SK-N-SH (cell line): ENCODE measurements around the gene SNX9. TPM values are rescaled to one million over a fixed set of nuclear protein-coding genes. Genes with fewer than 3 reads are reported as not detected.
"Not testable (repeated sequence)": the region's sequence is repeated elsewhere in the genome, so short reads cannot be mapped to it uniquely, and the experiment has no call there.

Experiments
- CTCF ChIA-PET: fragments of 300-600, 350-600 bp; formaldehyde crosslinking; extraction: SDS; loops from one replicate; lab custom pipeline; 2021; lab: Yijun Ruan, JAX
- POLR2A ChIA-PET: fragments of 350-600 bp; sonication (Branson Sonifier 250); formaldehyde crosslinking; extraction: SDS; loops from one replicate; lab custom pipeline; 2020; ENCODE audit warnings: antibody characterized with exemption, inconsistent platforms; lab: Yijun Ruan, JAX
- DNase-seq: peaks from one replicate; pipeline ENCODE4 v3.0.0; 2012
- H2AFZ ChIP-seq: fragments of 200-600 bp; sonication (generic); 2 replicates; pipeline ENCODE4 v1.8.1; 2016; ENCODE audit warnings: antibody characterized with exemption, mild to moderate bottlenecking, low read depth
- H3F3A ChIP-seq: fragments of 200-600 bp; sonication (generic); replicated peaks from 2 replicates; pipeline ENCODE3; 2016; ENCODE audit warnings: antibody characterized with exemption, mild to moderate bottlenecking; ENCODE audit not compliant: insufficient read depth
- H3K27ac ChIP-seq, 2 experiments: fragments of 200-500 bp in 1 of 2; fragments of 200-600 bp in 1 of 2; sonication (Bioruptor generic) in 1 of 2; sonication (generic), shearing (Covaris generic) in 1 of 2; 2 replicates each; pipeline versions ENCODE4 v1.5.1 to v1.6.1; 2014 to 2016; ENCODE audit warnings: low read depth in 2 of 2, inconsistent platforms in 1 of 2, low read length in 1 of 2, mild to moderate bottlenecking in 1 of 2, mixed read lengths in 1 of 2
- H3K27me3 ChIP-seq: fragments of 200-600 bp; sonication (generic), shearing (Covaris generic); 2 replicates; pipeline ENCODE4 v1.6.1; 2016; ENCODE audit warnings: mixed run types; ENCODE audit not compliant: insufficient read depth
- H3K36me3 ChIP-seq, 2 experiments: fragments of 200-500 bp in 1 of 2; fragments of 200-600 bp in 1 of 2; sonication (Bioruptor generic) in 1 of 2; sonication (generic) in 1 of 2; replicated peaks in 1 of 2; 2 replicates each; pipeline versions ENCODE3 to v1.5.1; 2014 to 2016; ENCODE audit warnings: low read length in 1 of 2, mild to moderate bottlenecking in 1 of 2; ENCODE audit not compliant: insufficient read depth in 2 of 2, control insufficient read depth in 1 of 2
- H3K4me1 ChIP-seq, 2 experiments: fragments of 200-500 bp in 1 of 2; fragments of 200-600 bp in 1 of 2; sonication (Bioruptor generic) in 1 of 2; sonication (generic), shearing (Covaris generic) in 1 of 2; 2 replicates each; pipeline versions ENCODE4 v1.5.1 to v1.6.1; 2014 to 2016; ENCODE audit warnings: low read depth in 1 of 2, low read length in 1 of 2, mixed run types in 1 of 2; ENCODE audit not compliant: insufficient read depth in 2 of 2, control insufficient read depth in 1 of 2
- H3K4me2 ChIP-seq: fragments of 200-600 bp; sonication (generic), shearing (Covaris generic); 2 replicates; pipeline ENCODE4 v1.6.1; 2017; ENCODE audit warnings: mixed run types
- H3K4me3 ChIP-seq, 2 experiments: fragments of 200-500 bp in 1 of 2; fragments of 200-600 bp in 1 of 2; sonication (Bioruptor generic) in 1 of 2; sonication (generic), shearing (Covaris generic) in 1 of 2; 2 replicates each; pipeline versions ENCODE4 v1.5.1 to v1.8.1; 2014 to 2016; ENCODE audit warnings: low read depth in 2 of 2, inconsistent platforms in 1 of 2, low read length in 1 of 2, mild to moderate bottlenecking in 1 of 2, mixed read lengths in 1 of 2, moderate library complexity in 1 of 2
- H3K79me2 ChIP-seq: fragments of 200-600 bp; sonication (generic); 2 replicates; pipeline ENCODE4 v1.8.1; 2017; ENCODE audit warnings: mild to moderate bottlenecking; ENCODE audit not compliant: insufficient read depth
- H3K9ac ChIP-seq: fragments of 200-600 bp; sonication (generic); 2 replicates; pipeline ENCODE4 v1.6.1; 2017; ENCODE audit warnings: mixed run types
- H3K9me2 ChIP-seq: fragments of 200-600 bp; sonication (generic); 2 replicates; pipeline ENCODE4 v1.6.1; 2017; ENCODE audit warnings: mixed run types
- H3K9me3 ChIP-seq: fragments of 200-600 bp; sonication (generic); 2 replicates; pipeline ENCODE4 v1.6.1; 2017; ENCODE audit warnings: mixed run types, mild to moderate bottlenecking, moderate library complexity
- H4K20me1 ChIP-seq: fragments of 200-600 bp; sonication (generic); 2 replicates; pipeline ENCODE4 v1.6.1; 2017; ENCODE audit warnings: mild to moderate bottlenecking, mixed run types; ENCODE audit not compliant: insufficient read depth
- CHD2 ChIP-seq: fragments of 150-350 bp; IDR thresholded peaks from 2 replicates; pipeline ENCODE4 v1.6.1; 2018; ENCODE audit warnings: low read length; ENCODE audit not compliant: partially characterized antibody
- CTCF ChIP-seq: fragments of 200-600 bp; sonication (generic); IDR thresholded peaks from 2 replicates; pipeline ENCODE4 v1.6.1; 2017; ENCODE audit warnings: antibody characterized with exemption, mild to moderate bottlenecking, moderate library complexity
- ELF1 ChIP-seq: IDR thresholded peaks from 2 replicates; pipeline ENCODE4 v1.4.0; 2012
- FOXJ3 ChIP-seq: sonication (generic); formaldehyde crosslinking; IDR thresholded peaks from 2 replicates; pipeline ENCODE4 v1.5.1; 2020; ENCODE audit warnings: mild to moderate bottlenecking, missing genetic modification reagents
- MAX ChIP-seq: IDR thresholded peaks from 2 replicates; pipeline ENCODE4 v1.4.0; 2012; ENCODE audit warnings: low read depth
- MEF2A ChIP-seq: IDR thresholded peaks from 2 replicates; pipeline ENCODE4 v1.4.0; 2012; ENCODE audit warnings: low read depth, borderline replicate concordance
- NRF1 ChIP-seq: IDR thresholded peaks from 2 replicates; pipeline ENCODE4 v1.6.1; 2012; ENCODE audit warnings: low read depth, mild to moderate bottlenecking, low read length
- PBX3 ChIP-seq: IDR thresholded peaks from 2 replicates; pipeline ENCODE4; 2012
- REST ChIP-seq: IDR thresholded peaks from 2 replicates; pipeline ENCODE4 v1.6.1; 2012; ENCODE audit warnings: mild to moderate bottlenecking, low read depth, low read length, moderate library complexity
- RFX5 ChIP-seq: IDR thresholded peaks from 2 replicates; pipeline ENCODE4 v1.6.1; 2012; ENCODE audit warnings: mild to moderate bottlenecking, improper control_type of control experiment, low read length
- RXRA ChIP-seq: IDR thresholded peaks from 2 replicates; pipeline ENCODE4 v1.4.0; 2012; ENCODE audit warnings: low read depth, mild to moderate bottlenecking, borderline replicate concordance
- SMC3 ChIP-seq: IDR thresholded peaks from 2 replicates; pipeline ENCODE4 v1.6.1; 2012; ENCODE audit warnings: low read depth, low read length, improper control_type of control experiment
- WGBS: methylation state at CpG from one replicate; pipeline ENCODE4 v1.1.6; 2017; ENCODE audit warnings: low lambda C conversion rate; 5-methylcytosine and 5-hydroxymethylcytosine counted together
- polyA plus RNA-seq, 3 experiments: library from polyadenylated mRNA; depleted of rRNA; stranded (reverse); fragments of >200 nt; gene quantifications; 2 replicates each; pipeline ENCODE4 v1.2.3, GENCODE V29; 2012

The SNX9 gene
- polyA plus RNA-seq, 1 of the 3 experiments (the other 2 are of a cell fraction), result 31.6 TPM

GRCh38 chr6:157967020-157967419 is 144.0 kb downstream of the SNX9 start (continued):
- TF ChIP-seq CHD2 (no peak), PBX3 (no peak), RFX5 (no peak), CTCF (no peak)
- TF ChIP-seq, all 33 proteins: peak for 0

- no peak overlapping the region for H3K27ac ChIP-seq
- H3K4me3 ChIP-seq, result no peak overlapping the region
- H3K9me2 ChIP-seq, result no peaks in the 10 kb centered on the region
- no peaks in the 10 kb centered on the region for H3K9me3 ChIP-seq
- TF ChIP-seq REST (no peak), SMC3 (no peak), RXRA (no peak), NRF1 (no peak), ELF1 (no peak), MAX (no peak), MEF2A (no peak), FOXJ3 (CRISPR knock-in tag) (no peak)
- CTCF ChIA-PET, result interaction anchor here (1.1 to 1.5 kb wide), 2 partner anchors 11 to 105 kb away, joined by 4 read pairs; no protein-coding TSS in a partner anchor
- H3K4me2 ChIP-seq, result no peak overlapping the region
- H4K20me1 ChIP-seq, result no peaks in the 10 kb centered on the region
- H3K9ac ChIP-seq, result no peak overlapping the region
- peaks cover 16% of the 10 kb centered on the region for H3F3A ChIP-seq
- H3K4me1 ChIP-seq, result peaks cover 3 to 11% of the 10 kb centered on the region in 2 experiments; a peak in 3 of 4 replicates
- H2AFZ ChIP-seq, result no peak overlapping the region
- POLR2A ChIA-PET, result no interaction called here
- no peak for DNase-seq
- WGBS, result 74% methylated on average over 8 of the region's 8 CpGs
- H3K36me3 ChIP-seq, result no peaks in the 10 kb centered on the region
- H3K27me3 ChIP-seq, result no peaks in the 10 kb centered on the region
- H3K79me2 ChIP-seq, result no peaks in the 10 kb centered on the region
Measured at GRCh38 chr6:157967486-157967885, 144.4 kb downstream of the SNX9 start.

- H2AFZ ChIP-seq, H3K27me3 ChIP-seq, H3K27ac ChIP-seq, H3K9me2 ChIP-seq, POLR2A ChIA-PET, H3K79me2 ChIP-seq, H3K4me1 ChIP-seq, H3K36me3 ChIP-seq, H3K9ac ChIP-seq, H3K4me3 ChIP-seq, H3K4me2 ChIP-seq, H4K20me1 ChIP-seq, H3K9me3 ChIP-seq, H3F3A ChIP-seq, DNase-seq: not testable (repeated sequence)
- WGBS, result 98% methylated on average over 3 of the region's 3 CpGs
- CTCF ChIA-PET, result interaction anchor here (0.9 to 1.6 kb wide), 4 partner anchors 10 to 216 kb away, joined by 3 to 9 read pairs (median 3); partner anchors contain the start of gene SYNJ2
Measured at GRCh38 chr6:157972177-157972576, 149.1 kb downstream of the SNX9 start.
